MCF 10A (cell line): ENCODE data around the gene PLD3. TPM values are rescaled to one million over a fixed set of nuclear protein-coding genes. Genes with fewer than 3 reads are reported as not detected.

ENCODE experiments used
- BruUV-seq: library from RNA; stranded (reverse); fragments of 400-500 nt; replicated peaks from 2 replicates; lab custom pipeline; 2021; lab: Mats Ljungman, UMichigan
- CTCF ChIA-PET: fragments of 300-600 bp; sonication (Branson Sonifier 250); formaldehyde crosslinking; extraction: SDS; loops from one replicate; lab custom pipeline; 2021; ENCODE audit warnings: antibody characterized with exemption, inconsistent platforms; lab: Yijun Ruan, JAX
- POLR2A ChIA-PET: fragments of 300-600, 350-650 bp; sonication (Branson Sonifier 250); formaldehyde crosslinking; extraction: SDS; loops from one replicate; lab custom pipeline; 2020; ENCODE audit warnings: antibody characterized with exemption, inconsistent platforms; lab: Yijun Ruan, JAX
- DNase-seq: peaks from one replicate; pipeline ENCODE4 v3.0.0-alpha.2; 2018; ENCODE audit not compliant: unreplicated experiment
- H3K27ac Mint-ChIP-seq: one replicate; pipeline ENCODE4 v1.8.0; 2022; ENCODE audit warnings: mild to moderate bottlenecking, low read depth, mixed read lengths; ENCODE audit not compliant: unreplicated experiment
- H3K27me3 Mint-ChIP-seq: one replicate; pipeline ENCODE4 v1.8.0; 2022; ENCODE audit warnings: mixed read lengths; ENCODE audit not compliant: insufficient read depth, unreplicated experiment
- H3K36me3 Mint-ChIP-seq: one replicate; pipeline ENCODE4 v1.8.0; 2022; ENCODE audit warnings: mild to moderate bottlenecking, moderate library complexity, mixed read lengths; ENCODE audit not compliant: insufficient read depth, unreplicated experiment
- H3K4me1 Mint-ChIP-seq: one replicate; pipeline ENCODE4 v1.8.0; 2022; ENCODE audit warnings: mixed read lengths; ENCODE audit not compliant: insufficient read depth, unreplicated experiment
- H3K4me3 Mint-ChIP-seq: one replicate; pipeline ENCODE4 v1.8.0; 2022; ENCODE audit warnings: mild to moderate bottlenecking, moderate library complexity, mixed read lengths; ENCODE audit not compliant: unreplicated experiment
- H3K9me3 Mint-ChIP-seq: one replicate; pipeline ENCODE4 v1.8.0; 2022; ENCODE audit warnings: mixed read lengths; ENCODE audit not compliant: unreplicated experiment
- intact Hi-C: fragments of 100-400 bp; cut with micrococcal nuclease; formaldehyde crosslinking; loops from 2 replicates; pipeline ENCODE4 v1.14.1; 2022
- total RNA-seq: library from RNA; stranded (reverse); gene quantifications from 2 replicates; pipeline ENCODE4 v1.2.3, GENCODE V29; 2022
- TF ChIP-seq, protein P1 (sequence below): fragments of 200-600 bp; IDR thresholded peaks from one replicate; pipeline ENCODE4 v1.8.0; 2022; ENCODE audit warnings: antibody characterized with exemption, mild to moderate bottlenecking; ENCODE audit not compliant: unreplicated experiment

PLD3 gene
- total RNA-seq, 1 experiment from 2014 or later = 98.9 TPM

GRCh38 chr19:40335101-40335500 is 13.4 kb upstream of the PLD3 start:
- Mint-ChIP-seq H3K36me3 (peaks cover 80% of the 10 kb centered on the region), H3K4me1 (peaks cover 6% of the 10 kb centered on the region), H3K9me3 (no peaks in the 10 kb centered on the region), H3K4me3 (no peak overlapping the region), H3K27me3 (no peaks in the 10 kb centered on the region), H3K27ac (no peak overlapping the region)
- intact Hi-C loops = no loop called here
- no peak for DNase-seq
- BruUV-seq = no TSS peak
- ChIA-PET CTCF (no interaction called here), POLR2A (interaction anchor here (2.2 kb wide), 1 partner anchor 13 kb away, joined by 10 read pairs; the partner anchor contains the start of genes C19orf47 and PLD3)
- TF ChIP-seq, protein P1, sequence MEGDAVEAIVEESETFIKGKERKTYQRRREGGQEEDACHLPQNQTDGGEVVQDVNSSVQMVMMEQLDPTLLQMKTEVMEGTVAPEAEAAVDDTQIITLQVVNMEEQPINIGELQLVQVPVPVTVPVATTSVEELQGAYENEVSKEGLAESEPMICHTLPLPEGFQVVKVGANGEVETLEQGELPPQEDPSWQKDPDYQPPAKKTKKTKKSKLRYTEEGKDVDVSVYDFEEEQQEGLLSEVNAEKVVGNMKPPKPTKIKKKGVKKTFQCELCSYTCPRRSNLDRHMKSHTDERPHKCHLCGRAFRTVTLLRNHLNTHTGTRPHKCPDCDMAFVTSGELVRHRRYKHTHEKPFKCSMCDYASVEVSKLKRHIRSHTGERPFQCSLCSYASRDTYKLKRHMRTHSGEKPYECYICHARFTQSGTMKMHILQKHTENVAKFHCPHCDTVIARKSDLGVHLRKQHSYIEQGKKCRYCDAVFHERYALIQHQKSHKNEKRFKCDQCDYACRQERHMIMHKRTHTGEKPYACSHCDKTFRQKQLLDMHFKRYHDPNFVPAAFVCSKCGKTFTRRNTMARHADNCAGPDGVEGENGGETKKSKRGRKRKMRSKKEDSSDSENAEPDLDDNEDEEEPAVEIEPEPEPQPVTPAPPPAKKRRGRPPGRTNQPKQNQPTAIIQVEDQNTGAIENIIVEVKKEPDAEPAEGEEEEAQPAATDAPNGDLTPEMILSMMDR = no peak

- no peak for DNase-seq
- H3K27me3 Mint-ChIP-seq = no peaks in the 10 kb centered on the region
- no peak overlapping the region for H3K4me3 Mint-ChIP-seq
- no peak overlapping the region for H3K27ac Mint-ChIP-seq
- peaks cover 3% of the 10 kb centered on the region for H3K4me1 Mint-ChIP-seq
- BruUV-seq = no TSS peak
- intact Hi-C loops = no loop called here
- H3K9me3 Mint-ChIP-seq = no peaks in the 10 kb centered on the region
- peaks cover 74% of the 10 kb centered on the region for H3K36me3 Mint-ChIP-seq
- CTCF ChIA-PET = interaction anchor here (0.6 kb wide), 1 partner anchor 183 kb away, joined by 3 read pairs; no protein-coding TSS in a partner anchor
- TF ChIP-seq, protein P1 = no peak
- POLR2A ChIA-PET = interaction anchor here (0.6 kb wide), 1 partner anchor 14 kb away, joined by 3 read pairs; no protein-coding TSS in a partner anchor
Observed at GRCh38 chr19:40335855-40336600, 12.5 kb upstream of the PLD3 start.

- DNase-seq = no peak
- H3K4me3 Mint-ChIP-seq = no peak overlapping the region
- no peaks in the 10 kb centered on the region for H3K27me3 Mint-ChIP-seq
- peaks cover 2% of the 10 kb centered on the region for H3K4me1 Mint-ChIP-seq
- H3K27ac Mint-ChIP-seq = no peak overlapping the region
- H3K36me3 Mint-ChIP-seq = peaks cover 69% of the 10 kb centered on the region
- ChIA-PET POLR2A (interaction anchor here (1.2 kb wide), 1 partner anchor 11 kb away, joined by 3 read pairs; no protein-coding TSS in a partner anchor), CTCF (interaction anchor here (0.6 kb wide), 1 partner anchor 183 kb away, joined by 3 read pairs; no protein-coding TSS in a partner anchor)
- H3K9me3 Mint-ChIP-seq = no peaks in the 10 kb centered on the region
- BruUV-seq = no TSS peak
- TF ChIP-seq, protein P1 = no peak
- intact Hi-C loops = no loop called here
Observed at GRCh38 chr19:40336601-40336900, 11.9 kb upstream of the PLD3 start.

GRCh38 chr19:40337107-40337506 is 11.4 kb upstream of the PLD3 start:
- Mint-ChIP-seq H3K4me1 (peaks cover 7% of the 10 kb centered on the region), H3K27ac (no peak overlapping the region), H3K36me3 (peaks cover 63% of the 10 kb centered on the region), H3K4me3 (no peak overlapping the region), H3K9me3 (no peaks in the 10 kb centered on the region), H3K27me3 (no peaks in the 10 kb centered on the region)
- ChIA-PET POLR2A (interaction anchor here (1.2 kb wide), 1 partner anchor 10 kb away, joined by 3 read pairs; no protein-coding TSS in a partner anchor), CTCF (no interaction called here)
- no TSS peak for BruUV-seq
- no peak for DNase-seq
- TF ChIP-seq, protein P1 = no peak
- intact Hi-C loops = no loop called here
